HTERT RPE-1 (cell line): Measurements from ENCODE around the gene CCDC91.

ENCODE experiments used
- in situ Hi-C: fragments of 300-500 bp; cut with MboI; formaldehyde crosslinking; loops from 4 replicates; pipeline ENCODE4 v1.14.3; 2020; ENCODE audit warnings: low sequenced_read_pairs

The CCDC91 gene

DNA sequence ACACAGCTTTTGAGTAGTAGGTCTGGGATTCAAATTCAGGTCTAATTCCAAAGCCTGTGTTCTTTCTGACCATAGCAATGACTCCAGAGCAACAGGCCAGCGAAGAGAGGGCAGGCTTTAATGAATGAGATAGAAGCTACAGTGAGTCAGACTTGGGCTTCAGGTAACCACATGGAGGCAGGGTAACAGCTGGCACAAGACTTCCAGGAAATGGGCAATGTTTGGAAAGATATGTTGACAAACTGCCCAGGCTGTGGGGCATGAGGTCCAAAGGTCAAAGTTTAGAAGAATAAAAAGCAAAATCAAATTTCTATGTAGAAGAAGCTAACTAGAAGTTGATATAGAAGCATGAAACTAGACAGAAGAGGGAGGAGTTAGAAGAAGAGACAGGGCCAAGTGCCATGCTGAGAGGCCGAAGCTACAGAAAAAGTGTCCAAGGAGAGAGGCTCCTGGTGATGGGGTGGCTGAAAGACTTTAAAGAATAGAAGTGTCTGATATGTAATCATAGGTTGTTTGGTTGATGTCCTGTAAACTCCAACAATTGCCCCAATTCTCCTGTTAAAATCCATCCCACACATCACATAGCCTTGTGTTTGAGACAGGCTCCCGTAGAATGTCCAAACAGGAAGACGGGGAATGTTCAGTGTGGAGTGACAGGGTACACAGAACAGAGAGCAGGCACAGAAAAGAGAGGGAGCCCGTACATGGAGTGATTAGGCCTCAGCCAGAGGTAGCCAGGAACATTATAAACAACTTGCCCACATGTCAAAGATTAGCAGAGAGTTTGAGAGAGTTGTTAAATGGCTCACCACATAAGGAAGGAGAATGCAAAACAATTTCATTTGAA, 384.7 kb downstream of the CCDC91 start:
- in situ Hi-C loops, result no loop called here

DNA sequence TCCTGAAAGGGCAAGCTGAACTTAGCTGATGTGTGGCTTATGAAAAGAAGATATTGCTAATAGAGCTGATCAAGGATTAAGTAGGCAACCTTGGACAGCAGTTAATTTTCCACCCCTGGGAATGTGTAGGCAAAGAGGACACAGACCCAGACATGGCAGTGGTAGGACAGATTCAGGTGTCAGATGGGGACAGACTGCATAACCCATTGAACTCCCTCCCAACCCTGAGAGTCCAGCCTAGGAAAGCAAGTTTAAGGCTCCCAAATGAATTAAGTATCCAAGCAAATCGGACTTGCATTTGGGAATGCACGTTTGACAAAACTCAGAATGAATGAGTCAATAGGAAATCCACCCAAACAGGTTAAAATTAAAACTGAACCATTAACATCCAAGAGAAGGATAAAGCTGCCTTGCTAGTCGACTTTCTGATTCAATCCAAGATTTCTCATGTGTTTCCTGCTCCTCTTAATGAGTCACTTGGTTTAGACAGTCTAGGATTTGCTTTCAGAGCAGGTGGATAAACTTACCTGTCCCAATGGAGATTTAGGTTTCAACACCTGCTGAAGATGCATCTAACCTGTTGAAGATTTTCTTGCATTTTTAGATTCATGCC, 385.4 kb downstream of the CCDC91 start:
- in situ Hi-C loops, result no loop called here

DNA sequence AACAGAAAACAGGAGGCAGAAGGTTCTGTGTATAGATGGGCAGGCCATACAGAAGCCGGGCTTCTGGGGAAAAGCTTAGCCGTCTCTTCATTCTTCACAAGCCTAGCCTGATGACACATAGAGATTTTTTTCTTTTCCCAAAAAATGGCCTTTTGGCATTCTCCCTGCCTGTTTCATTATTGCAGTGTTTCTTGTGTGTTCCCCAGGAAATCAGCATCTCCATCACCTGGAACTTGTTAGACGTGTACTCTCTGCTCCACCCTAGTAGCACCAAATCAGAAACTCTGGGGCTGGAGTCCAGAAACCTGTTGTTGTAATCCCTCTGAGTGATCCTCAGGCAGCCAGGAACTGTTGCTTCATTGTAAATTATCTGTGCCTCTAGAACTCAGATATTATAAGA, 388.1 kb downstream of the CCDC91 start:
- in situ Hi-C loops, result no loop called here

DNA sequence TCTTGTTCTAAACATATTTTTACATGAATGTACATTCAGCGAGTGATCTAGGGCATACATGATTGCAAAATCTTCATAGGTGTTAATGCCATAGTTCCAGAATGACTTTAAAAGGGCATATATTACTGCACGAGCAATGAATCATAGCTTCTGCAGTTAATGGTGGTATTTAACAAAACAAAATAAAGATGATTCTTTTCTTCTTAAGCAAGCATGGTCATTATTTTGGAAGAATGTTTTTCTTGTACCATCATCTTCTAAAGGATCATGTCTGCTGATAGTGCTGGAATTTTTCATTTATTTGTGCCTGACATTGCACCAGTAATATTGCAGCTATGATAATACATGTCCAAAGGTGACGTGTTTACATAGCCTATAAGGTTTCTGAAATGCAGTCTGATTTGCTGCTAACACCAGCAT, 388.6 kb downstream of the CCDC91 start:
- in situ Hi-C loops, result no loop called here

DNA sequence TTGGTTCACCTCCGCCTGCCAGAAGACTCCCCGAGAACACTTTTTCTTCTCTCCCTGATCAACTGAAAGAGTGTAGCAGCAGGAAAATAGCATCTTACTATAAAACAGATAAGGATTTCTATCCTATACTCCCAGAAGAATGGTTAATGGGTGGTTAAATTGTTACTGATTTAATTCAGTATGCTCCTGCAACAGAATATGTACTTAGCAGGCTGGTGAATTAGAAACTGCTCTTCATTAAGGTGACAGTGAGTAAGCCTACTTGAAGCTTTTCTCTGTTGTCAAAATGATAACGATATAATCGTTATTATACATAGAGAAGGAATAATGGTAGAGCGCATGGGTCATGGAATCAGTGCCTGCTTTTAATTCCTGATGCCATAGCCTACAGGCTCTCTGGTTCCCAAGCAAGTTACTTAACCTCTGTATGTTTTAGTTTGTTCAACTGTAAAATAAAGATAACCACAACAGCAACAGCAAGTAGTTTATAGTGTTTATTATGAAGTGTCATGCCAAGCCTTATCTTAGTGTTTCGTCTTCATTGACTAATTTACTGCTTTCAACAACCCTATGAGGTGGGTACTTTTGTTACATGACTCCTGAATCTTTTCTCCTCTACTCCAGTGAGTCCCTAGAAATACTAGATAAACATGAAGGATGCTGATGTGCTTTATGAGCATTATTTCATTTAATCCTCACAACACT, 392.6 kb downstream of the CCDC91 start:
- in situ Hi-C loops, result no loop called here

DNA sequence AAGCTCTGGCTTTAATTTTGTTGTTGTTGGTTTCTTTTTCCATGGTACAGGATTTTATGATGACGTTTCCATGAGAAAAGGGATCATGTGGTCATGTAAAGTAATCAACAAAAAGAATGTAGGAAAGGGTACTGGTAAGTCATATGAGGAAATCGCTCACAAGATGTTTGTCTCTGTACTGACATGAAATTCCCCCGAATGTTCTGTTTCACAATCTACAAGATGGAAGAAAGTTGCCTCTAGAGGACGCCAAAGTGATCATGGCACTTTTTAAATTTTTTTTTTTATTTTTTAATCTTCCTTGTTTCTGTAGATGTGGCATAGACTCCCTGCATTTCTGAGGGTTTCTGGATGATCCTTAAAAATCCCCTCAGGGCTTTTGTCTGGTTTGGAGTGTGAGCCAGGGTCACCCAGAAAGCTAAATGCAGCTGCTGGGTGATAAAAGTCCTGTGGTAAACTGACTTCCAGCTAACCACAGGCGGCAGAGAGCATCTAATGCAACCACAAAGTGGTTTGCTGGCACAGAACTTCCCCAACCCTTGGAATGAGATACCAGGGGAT, 393.5 kb downstream of the CCDC91 start:
- in situ Hi-C loops, result no loop called here

DNA sequence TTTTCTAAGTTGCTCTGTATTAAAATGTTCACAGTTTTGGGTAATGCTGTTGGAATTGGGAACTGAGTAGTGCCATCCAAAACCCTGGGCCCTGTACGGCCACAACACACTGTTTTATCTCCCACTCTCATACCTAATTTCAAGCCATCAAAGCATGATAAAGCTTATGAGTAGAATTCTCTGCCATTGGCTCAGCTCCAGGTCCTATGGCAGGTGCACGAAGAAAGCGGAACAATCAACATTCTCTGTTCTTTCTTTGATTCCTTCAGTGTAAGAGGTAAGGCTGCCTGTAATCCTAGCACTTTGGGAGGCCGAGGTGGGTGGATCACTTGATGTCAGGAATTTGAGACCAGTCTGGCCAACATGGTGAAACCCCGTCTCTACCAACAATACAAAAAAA, 394.9 kb downstream of the CCDC91 start:
- in situ Hi-C loops, result no loop called here

DNA sequence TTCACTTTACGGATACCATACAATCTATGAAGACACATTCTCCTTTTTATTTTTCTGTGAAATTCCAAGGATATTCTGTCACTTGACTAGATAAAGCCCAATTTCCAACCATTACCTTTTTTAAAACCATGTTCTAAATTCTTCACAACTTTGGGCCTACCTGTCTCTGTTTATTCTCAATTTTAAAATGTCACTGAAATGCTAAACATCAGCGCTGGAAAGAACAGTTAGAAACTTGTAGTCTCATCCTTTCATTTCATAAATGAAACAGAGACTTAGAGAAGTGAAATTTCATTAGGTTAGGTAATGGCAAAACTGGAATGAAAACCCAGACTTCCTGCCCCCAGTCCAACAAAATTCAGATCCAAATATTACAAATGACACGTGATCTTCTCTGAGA, 396.2 kb downstream of the CCDC91 start:
- in situ Hi-C loops, result no loop called here

DNA sequence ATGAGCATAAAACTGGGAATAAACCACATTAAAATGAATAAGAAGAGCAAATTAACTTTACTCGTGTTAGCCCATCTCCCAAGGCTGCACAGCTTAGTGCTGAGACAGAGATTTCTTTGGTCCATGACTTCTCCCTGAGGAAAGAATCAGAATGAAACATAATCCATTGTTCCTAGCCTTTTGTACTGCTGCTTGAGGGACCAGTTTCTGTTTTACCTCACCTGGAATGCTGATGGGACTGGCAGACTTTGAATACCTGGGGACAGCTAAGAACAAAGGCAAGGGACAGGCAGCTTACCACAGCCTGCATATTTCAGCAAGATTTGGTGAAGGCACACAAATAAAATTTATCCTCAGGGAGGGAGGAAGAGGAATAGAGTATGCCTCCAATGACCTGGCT, 401.6 kb downstream of the CCDC91 start:
- in situ Hi-C loops, result no loop called here
